ENCODE data around the gene SPECC1L. TPM values are rescaled to one million over a fixed set of nuclear protein-coding genes. Genes with fewer than 3 reads are reported as not detected.

SPECC1L gene
- total RNA-seq, 4 donors from 2014 or later, result 65.2 to 102 (median 69.2) TPM

GRCh38 chr22:24302591-24302990 lies 32.0 kb downstream of the SPECC1L start:
- Histone ChIP-seq H3K36me3 (no peaks in the 10 kb centered on the region), H3K4me1 (peaks cover 44 to 50% of the 10 kb centered on the region in 2 donors), H3K4me3 (replicated peaks in 1 of 3) (no peak overlapping the region), H3K9me3 (no peaks in the 10 kb centered on the region), H3K27ac (peak overlapping the region; percentile 85 to 93 (median 88)), H3K27me3 (no peaks in the 10 kb centered on the region)
- TF ChIP-seq CTCF (IDR thresholded peaks at IDR 0.05) (no peak), POLR2A (IDR thresholded peaks at IDR 0.05) (no peak)
- 64 to 76% methylated on average over 1 of the region's 1 CpG for WGBS, 2 donors
- no peak for DNase-seq
- intact Hi-C loops (cut with DNase I), result no loop called here

- intact Hi-C loops (cut with DNase I), result no loop called here
- DNase-seq, result no peak
- TF ChIP-seq POLR2A (IDR thresholded peaks at IDR 0.05) (no peak), CTCF (IDR thresholded peaks at IDR 0.05) (no peak)
- H3K27ac ChIP-seq, result peak overlapping the region; percentile 85 to 93 (median 88)
- H3K36me3 ChIP-seq, result no peaks in the 10 kb centered on the region
- no peaks in the 10 kb centered on the region for H3K27me3 ChIP-seq
- H3K4me3 ChIP-seq (replicated peaks in 1 of 3), result no peak overlapping the region
- H3K9me3 ChIP-seq, result no peaks in the 10 kb centered on the region
- H3K4me1 ChIP-seq, result peaks cover 44 to 50% of the 10 kb centered on the region in 2 donors
- WGBS, 2 donors, result 39 to 43% methylated on average over 4 of the region's 4 CpGs
Measured at GRCh38 chr22:24303007-24303406, 32.4 kb downstream of the SPECC1L start.

- Histone ChIP-seq H3K4me3 (replicated peaks in 1 of 3) (no peak overlapping the region), H3K9me3 (no peaks in the 10 kb centered on the region), H3K36me3 (no peaks in the 10 kb centered on the region), H3K4me1 (peaks cover 44 to 50% of the 10 kb centered on the region in 2 donors), H3K27me3 (no peaks in the 10 kb centered on the region), H3K27ac (peak overlapping the region; percentile 85 to 93 (median 88))
- WGBS, 2 donors, result 24 to 28% methylated on average over 1 of the region's 1 CpG
- peak; percentile 48 to 53 for DNase-seq
- intact Hi-C loops (cut with DNase I), result no loop called here
- TF ChIP-seq CTCF (IDR thresholded peaks at IDR 0.05), result no peak
- no peak for TF ChIP-seq POLR2A (IDR thresholded peaks at IDR 0.05)
Measured at GRCh38 chr22:24304062-24304675, 33.5 kb downstream of the SPECC1L start.

- intact Hi-C loops (cut with DNase I), result no loop called here
- H3K36me3 ChIP-seq, result no peaks in the 10 kb centered on the region
- H3K4me3 ChIP-seq (replicated peaks in 1 of 3), result no peak overlapping the region
- no peak for TF ChIP-seq POLR2A (IDR thresholded peaks at IDR 0.05)
- TF ChIP-seq CTCF (IDR thresholded peaks at IDR 0.05), result no peak
- WGBS, 2 donors, result 62 to 68% methylated on average over 3 of the region's 3 CpGs
- no peaks in the 10 kb centered on the region for H3K9me3 ChIP-seq
- peak overlapping the region; percentile 60 to 93 (median 88) for H3K27ac ChIP-seq
- H3K4me1 ChIP-seq, result peaks cover 44 to 50% of the 10 kb centered on the region in 2 donors
- no peak for DNase-seq
- no peaks in the 10 kb centered on the region for H3K27me3 ChIP-seq
Measured at GRCh38 chr22:24305260-24305692, 34.6 kb downstream of the SPECC1L start.

GRCh38 chr22:24310969-24311368 lies 40.3 kb downstream of the SPECC1L start:
- WGBS, 2 donors, result 97% methylated on average over 2 of the region's 2 CpGs
- intact Hi-C loops (cut with DNase I), result no loop called here
- DNase-seq, result no peak
- Histone ChIP-seq H3K27me3 (no peaks in the 10 kb centered on the region), H3K4me1 (peaks cover 6 to 10% of the 10 kb centered on the region in 2 donors), H3K4me3 (replicated peaks in 1 of 3) (no peak overlapping the region), H3K36me3 (peaks cover 6 to 10% of the 10 kb centered on the region in 2 donors), H3K27ac (no peak overlapping the region), H3K9me3 (no peaks in the 10 kb centered on the region)
- no peak for TF ChIP-seq CTCF (IDR thresholded peaks at IDR 0.05)
- no peak for TF ChIP-seq POLR2A (IDR thresholded peaks at IDR 0.05)
